Ishikawa (cell line): ENCODE results near the gene FAM174C.

Source experiments
- CEBPB ChIP-seq: IDR thresholded peaks from 2 replicates; pipeline ENCODE4 v1.6.1; 2012
- CREB1 ChIP-seq: IDR thresholded peaks from 2 replicates; pipeline ENCODE4 v1.6.1; 2012; ENCODE audit warnings: low read depth
- EGR1 ChIP-seq: IDR thresholded peaks from 2 replicates; pipeline ENCODE4 v1.6.1; 2012
- EP300 ChIP-seq: IDR thresholded peaks from 2 replicates; pipeline ENCODE4 v1.6.1; 2012; ENCODE audit warnings: borderline replicate concordance
- FOXM1 ChIP-seq: IDR thresholded peaks from 2 replicates; pipeline ENCODE4 v1.6.1; 2012; ENCODE audit warnings: low read depth, borderline replicate concordance
- NFIC ChIP-seq: IDR thresholded peaks from 2 replicates; pipeline ENCODE4 v1.6.1; 2012
- RAD21 ChIP-seq: IDR thresholded peaks from 2 replicates; pipeline ENCODE4 v1.6.1; 2012; ENCODE audit warnings: low read depth
- TAF1 ChIP-seq: IDR thresholded peaks from 2 replicates; pipeline ENCODE4 v1.6.1; 2012; ENCODE audit warnings: low read depth, mild to moderate bottlenecking
- TCF12 ChIP-seq: IDR thresholded peaks from 2 replicates; pipeline ENCODE4 v1.6.1; 2012; ENCODE audit warnings: low read depth
- TEAD4 ChIP-seq: IDR thresholded peaks from 2 replicates; pipeline ENCODE4 v1.6.1; 2012
- USF1 ChIP-seq: IDR thresholded peaks from 2 replicates; pipeline ENCODE4 v1.6.1; 2012
- YY1 ChIP-seq: IDR thresholded peaks from 2 replicates; pipeline ENCODE4 v1.6.1; 2012; ENCODE audit warnings: low read depth
- ZBTB7A ChIP-seq: IDR thresholded peaks from 2 replicates; pipeline ENCODE4 v1.6.1; 2012; ENCODE audit warnings: low read depth
- TF ChIP-seq, protein P1 (sequence below): IDR thresholded peaks from 2 replicates; pipeline ENCODE4 v1.6.1; 2012
- TF ChIP-seq, protein P2 (sequence below): IDR thresholded peaks from 2 replicates; pipeline ENCODE4 v1.6.1; 2012; ENCODE audit warnings: low read depth, mild to moderate bottlenecking

The FAM174C gene

DNA sequence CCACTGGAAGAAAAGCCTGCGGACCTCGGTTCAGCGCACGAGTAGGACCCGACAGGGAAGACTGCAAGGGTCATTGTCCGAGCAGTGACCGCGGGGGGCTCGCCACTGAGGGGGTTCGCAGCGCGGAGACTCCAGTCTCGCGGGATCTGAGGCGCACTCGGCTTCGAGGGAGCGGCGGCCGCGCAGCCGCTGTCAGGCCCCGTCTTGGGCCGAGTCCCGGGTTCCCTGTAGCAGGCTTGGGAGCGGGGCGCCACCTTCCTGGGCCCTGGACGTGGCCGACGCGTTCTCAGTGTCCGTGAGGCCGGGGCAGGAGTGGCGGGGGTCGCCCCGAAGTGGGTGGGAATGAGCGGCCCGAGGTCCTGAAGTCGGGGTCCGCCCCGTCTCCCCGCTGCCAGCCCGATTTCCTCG, 474 bp upstream of the FAM174C start:
- TF ChIP-seq FOXM1 = no peak
- no peak for TF ChIP-seq EGR1
- TF ChIP-seq NFIC = no peak
- no peak for TF ChIP-seq YY1
- no peak for TF ChIP-seq USF1
- no peak for TF ChIP-seq RAD21
- no peak for TF ChIP-seq TCF12
- TF ChIP-seq ZBTB7A = no peak; the same call in 1 of the 2 replicates
- no peak for TF ChIP-seq TAF1
- TF ChIP-seq, protein P1, sequence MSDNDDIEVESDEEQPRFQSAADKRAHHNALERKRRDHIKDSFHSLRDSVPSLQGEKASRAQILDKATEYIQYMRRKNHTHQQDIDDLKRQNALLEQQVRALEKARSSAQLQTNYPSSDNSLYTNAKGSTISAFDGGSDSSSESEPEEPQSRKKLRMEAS = no peak

- TF ChIP-seq NFIC (no peak), CEBPB (no peak), YY1 (no peak), CREB1 (no peak), TCF12 (no peak; the same call in 1 of the 2 replicates), EGR1 (no peak; the same call in 1 of the 2 replicates), USF1 (no peak), ZBTB7A (peak; percentile 63), TEAD4 (peak; percentile 11; the same call in 1 of the 2 replicates), EP300 (no peak)
- TF ChIP-seq, protein P1 = no peak; the same call in none of the 2 replicates
- TF ChIP-seq, protein P2, sequence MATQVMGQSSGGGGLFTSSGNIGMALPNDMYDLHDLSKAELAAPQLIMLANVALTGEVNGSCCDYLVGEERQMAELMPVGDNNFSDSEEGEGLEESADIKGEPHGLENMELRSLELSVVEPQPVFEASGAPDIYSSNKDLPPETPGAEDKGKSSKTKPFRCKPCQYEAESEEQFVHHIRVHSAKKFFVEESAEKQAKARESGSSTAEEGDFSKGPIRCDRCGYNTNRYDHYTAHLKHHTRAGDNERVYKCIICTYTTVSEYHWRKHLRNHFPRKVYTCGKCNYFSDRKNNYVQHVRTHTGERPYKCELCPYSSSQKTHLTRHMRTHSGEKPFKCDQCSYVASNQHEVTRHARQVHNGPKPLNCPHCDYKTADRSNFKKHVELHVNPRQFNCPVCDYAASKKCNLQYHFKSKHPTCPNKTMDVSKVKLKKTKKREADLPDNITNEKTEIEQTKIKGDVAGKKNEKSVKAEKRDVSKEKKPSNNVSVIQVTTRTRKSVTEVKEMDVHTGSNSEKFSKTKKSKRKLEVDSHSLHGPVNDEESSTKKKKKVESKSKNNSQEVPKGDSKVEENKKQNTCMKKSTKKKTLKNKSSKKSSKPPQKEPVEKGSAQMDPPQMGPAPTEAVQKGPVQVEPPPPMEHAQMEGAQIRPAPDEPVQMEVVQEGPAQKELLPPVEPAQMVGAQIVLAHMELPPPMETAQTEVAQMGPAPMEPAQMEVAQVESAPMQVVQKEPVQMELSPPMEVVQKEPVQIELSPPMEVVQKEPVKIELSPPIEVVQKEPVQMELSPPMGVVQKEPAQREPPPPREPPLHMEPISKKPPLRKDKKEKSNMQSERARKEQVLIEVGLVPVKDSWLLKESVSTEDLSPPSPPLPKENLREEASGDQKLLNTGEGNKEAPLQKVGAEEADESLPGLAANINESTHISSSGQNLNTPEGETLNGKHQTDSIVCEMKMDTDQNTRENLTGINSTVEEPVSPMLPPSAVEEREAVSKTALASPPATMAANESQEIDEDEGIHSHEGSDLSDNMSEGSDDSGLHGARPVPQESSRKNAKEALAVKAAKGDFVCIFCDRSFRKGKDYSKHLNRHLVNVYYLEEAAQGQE = no peak
These were observed 772 bp downstream of the FAM174C start for GRCh38 chr19:1275976-1276627.

DNA sequence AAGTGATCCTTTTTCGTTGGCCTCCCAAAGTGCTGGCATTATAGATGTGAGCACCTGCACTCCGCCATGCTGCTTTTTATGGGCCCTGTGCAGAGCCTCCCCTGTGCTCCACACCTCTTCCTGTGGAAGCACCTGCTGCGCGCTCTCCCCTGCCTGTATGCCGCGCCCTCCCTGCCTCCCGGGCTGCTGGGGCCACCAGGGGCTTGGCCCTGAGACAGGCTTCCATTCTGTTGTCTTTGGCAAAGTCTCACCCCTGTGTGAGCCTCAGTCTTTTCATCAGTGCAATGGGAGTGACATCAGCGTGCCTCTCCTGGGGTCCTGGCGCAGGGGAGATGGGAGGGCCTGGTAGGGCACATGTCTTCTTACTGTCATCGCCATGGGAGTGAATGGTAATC, 1.3 kb downstream of the FAM174C start:
- no peak for TF ChIP-seq CEBPB
- TF ChIP-seq ZBTB7A = no peak
- TF ChIP-seq, protein P2 = no peak
- no peak for TF ChIP-seq CREB1
- no peak for TF ChIP-seq EP300
- no peak for TF ChIP-seq YY1
- no peak for TF ChIP-seq FOXM1
- TF ChIP-seq EGR1 = no peak
- TF ChIP-seq NFIC = no peak
- TF ChIP-seq RAD21 = no peak
- TF ChIP-seq TCF12 = no peak
- no peak for TF ChIP-seq TAF1
- TF ChIP-seq, protein P1 = no peak
- TF ChIP-seq USF1 = no peak
- no peak for TF ChIP-seq TEAD4

DNA sequence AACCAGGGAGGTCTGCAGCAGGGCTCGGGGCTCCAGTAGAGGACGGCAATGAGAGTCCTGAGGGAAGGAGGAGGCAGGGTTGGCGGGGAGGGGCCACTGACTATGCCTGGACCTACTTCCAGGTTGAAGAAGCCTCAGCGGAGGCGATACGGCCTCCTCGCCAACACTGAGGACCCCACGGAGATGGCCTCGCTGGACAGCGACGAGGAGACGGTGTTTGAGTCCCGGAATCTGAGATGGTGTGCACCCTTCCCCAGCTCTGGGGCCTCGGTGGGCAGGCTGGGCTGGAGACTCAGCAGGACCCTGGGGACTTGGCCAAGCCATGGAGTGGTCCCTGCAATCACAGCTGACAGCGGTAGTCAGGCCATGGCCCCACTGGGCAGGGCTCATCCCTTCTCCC, 1.7 kb downstream of the FAM174C start:
- TF ChIP-seq, protein P2 = 0 out of 2 replicates have a peak, but pooled peaks have one; percentile 14
- TF ChIP-seq TEAD4 (no peak), NFIC (no peak), USF1 (no peak)
